ENCODE results near the gene DIAPH2.
A peak's percentile ranks its signal among the peaks of the same experiment; 100 is the strongest.

The DIAPH2 gene

DNA sequence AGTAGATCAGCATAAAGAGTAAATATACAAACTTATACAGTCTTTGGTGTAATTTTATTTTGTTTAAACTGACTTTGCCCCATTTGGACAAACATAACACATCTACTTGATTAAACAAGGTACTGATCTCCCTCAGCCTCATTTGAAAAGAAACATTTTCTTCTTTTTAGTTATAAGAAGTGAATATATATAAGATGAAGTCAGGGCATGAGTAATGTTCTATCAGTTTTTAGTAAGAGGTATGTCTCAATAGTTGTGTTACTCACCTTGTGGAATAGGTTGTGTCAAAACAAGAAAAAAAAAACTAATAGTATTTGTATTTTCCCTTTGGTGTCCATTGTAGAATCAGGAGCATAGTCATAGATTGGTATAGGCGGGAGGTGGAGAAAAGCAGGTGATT, 526.4 kb downstream of the DIAPH2 start:
- DNase-seq = peak; percentile 36

DNA sequence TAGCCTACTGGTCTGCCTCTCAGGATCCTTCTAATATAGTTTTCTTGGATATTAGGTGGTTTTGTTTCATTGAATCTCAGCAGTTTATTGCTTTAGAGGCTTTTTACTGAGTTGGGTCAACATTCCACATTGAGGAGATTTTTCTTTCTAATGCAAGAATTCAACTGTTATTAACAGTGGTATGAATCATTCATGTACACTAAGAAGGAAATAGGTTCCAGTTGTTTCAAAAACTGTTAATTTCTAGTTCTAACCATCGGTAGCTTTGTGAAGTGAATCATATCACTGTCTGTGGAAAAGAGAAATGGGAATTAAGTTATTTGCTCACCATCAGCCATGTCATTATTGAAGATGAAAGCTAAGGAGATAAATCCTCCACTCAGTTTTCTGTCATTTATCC, 530.5 kb downstream of the DIAPH2 start:
- peak; percentile 39 for DNase-seq

DNA sequence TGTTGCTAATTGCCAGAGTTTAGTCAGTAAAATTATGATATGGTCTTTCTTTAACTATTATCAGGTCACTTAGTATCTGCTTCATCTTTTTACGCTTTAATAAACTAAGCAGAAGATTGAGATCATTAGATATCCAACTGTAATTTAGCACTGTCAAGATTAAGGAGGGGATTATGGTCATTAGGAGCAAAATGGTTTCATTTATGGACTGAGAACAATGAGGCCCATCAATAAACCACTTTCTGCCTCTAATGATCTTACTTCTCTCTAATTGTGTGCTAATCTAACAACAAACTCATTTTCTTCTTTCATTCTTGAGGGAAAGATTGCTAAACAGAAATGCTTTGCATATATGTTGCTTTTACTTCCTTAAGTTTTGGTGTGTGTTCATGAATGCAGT, 539.5 kb downstream of the DIAPH2 start:
- no peak for DNase-seq

DNA sequence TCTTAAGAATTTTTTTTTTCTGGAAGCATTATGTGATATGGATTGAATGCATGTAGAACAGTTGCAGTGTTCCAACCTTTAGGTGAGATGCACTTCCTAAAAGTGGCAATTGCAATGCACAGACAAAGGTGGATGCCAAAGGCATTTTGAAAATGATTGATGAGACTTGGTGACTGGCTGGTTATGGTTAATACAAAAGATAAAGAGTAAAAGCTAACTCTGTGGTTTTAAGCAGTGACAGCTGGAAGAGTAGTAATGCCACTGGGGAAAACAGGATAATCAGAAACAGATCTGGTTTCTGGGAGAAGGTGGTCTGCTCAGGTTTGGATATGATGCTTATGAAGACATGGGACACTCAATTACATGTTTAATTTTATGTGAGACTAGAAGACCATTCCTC, 544.7 kb downstream of the DIAPH2 start:
- no peak for DNase-seq

DNA sequence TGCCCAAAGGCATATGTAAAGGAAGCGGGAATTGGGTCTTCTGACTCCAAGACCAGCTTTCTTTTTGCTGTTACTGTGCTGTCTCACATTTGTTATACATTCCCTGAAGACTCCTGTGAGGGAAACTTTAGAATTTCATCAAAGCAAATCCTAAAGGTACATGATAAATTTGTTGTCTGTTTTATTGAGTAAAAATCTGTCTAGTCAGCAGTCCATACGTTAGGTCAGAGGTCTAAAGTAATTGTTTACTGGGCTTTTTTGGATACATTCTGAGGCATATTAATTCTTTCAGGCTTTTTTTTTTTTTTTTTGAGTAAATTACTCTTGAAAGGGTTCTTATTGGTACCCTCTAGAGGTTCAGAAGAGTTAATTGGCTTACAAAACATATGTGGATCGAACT, 546.3 kb downstream of the DIAPH2 start:
- DNase-seq = no peak

DNA sequence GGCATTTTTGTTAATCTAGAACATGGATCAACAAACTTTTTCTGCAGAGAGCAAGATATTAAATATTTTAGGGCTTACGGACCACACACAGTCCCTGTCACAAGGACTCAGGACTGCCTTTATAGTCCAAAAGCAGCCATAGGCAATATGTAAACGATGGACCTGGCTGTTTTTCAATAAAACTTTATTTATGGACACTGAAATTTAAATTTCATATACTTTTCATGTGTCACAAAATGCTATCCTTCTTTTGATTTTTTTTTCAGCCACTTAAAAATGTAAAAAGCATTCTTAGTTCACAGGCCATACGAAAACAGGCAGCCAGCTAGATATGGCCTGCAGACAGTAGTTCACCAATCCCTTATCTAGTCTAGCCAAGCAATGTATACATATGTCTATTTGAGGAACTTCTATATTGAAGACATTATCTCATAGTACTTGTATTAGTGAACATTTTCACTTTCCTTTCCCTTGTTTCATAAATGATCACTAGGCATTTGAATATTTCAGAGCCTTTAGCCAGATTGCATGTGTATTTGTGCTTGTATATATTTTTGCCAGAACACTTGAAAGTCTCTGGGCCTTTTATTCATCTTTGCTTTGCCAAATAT, 549.9 kb downstream of the DIAPH2 start:
- no peak for DNase-seq

DNA sequence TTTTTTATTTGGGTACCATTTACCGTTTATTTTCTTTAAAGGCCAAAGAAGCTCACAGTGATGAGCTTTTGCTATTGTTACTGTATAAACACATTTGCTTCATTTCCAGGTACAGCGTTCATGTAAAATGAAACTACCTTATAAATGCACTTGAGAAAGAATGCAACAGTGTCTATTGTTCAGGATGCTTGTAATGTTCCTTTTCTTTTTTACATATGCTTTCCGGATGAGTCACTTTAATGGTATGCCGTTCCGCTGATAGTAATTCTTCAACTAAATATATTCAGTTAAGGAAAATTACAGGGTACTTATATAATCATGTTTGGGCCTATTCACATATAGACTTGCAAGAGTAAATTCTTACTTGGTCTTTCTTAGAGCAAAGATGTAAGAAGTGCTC, 554.0 kb downstream of the DIAPH2 start:
- DNase-seq = no peak

DNA sequence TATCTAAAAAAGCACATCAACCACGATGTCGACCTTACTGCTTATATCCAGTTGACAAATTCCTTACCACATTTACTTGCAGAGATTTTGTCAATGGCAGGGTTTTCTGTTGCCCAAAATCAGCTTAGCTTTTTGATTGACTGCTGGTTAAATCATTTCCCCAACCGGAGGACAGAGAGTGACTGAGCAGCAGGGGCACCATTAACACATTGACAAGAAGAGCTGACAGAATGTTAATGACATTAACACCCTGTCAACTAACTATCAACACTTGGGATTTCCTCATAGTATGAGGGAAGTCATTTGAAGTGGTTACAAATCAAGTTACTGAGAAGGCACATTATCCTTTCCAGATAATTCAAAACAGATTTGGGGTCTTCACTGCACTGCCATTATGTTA, 567.5 kb downstream of the DIAPH2 start:
- DNase-seq = no peak

DNA sequence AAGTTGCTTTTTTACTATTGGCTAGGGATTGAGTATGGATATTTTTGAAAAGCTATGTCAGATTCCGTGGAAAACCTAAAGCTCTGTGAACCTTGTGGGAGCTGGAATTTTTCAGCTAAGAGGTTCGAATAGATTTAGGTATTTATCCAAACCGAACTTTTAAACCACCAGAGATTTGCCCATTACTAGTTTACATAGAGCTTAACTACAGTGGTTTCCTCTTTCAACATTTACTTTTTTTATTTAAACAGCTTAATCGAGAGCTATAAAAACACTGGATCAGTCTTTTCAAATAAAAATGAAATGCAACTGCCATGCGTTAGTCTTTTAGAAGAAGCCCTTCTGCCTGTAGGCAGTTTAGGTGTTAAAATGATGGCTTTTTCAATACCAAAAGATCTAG, 576.0 kb downstream of the DIAPH2 start:
- no peak for DNase-seq

DNA sequence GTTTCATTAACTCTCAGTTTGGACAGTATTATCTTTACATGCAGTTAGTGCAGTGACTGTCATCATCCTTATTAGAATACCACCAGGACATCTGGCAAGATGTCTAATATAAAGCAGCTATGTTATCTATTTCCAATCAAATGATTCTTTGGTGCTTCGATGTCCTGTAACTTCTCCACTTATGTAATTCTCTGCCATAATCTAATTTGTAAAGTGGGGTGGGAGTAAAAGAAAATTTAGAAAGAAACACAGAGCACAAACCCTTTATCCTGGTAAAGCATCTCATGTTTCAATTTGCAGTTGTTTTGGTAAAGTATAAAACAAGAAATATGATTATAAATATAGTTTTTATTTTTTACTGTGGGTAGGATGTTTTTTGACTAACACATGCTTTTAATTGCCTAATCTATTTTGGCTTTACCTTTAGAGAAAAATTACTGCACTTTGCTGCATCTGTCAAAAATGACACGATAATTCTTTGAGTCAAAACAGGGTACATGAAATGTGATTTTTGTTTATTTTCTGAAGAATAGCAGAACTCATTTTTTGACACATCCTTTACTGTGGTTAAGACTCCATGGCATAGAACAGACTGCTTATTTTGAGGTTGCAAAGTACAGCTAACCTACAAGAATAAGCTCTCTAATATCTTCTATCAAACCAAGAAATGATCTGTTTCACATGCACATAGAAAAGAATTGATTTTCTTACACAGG, 581.9 kb downstream of the DIAPH2 start:
- DNase-seq = no peak

DNA sequence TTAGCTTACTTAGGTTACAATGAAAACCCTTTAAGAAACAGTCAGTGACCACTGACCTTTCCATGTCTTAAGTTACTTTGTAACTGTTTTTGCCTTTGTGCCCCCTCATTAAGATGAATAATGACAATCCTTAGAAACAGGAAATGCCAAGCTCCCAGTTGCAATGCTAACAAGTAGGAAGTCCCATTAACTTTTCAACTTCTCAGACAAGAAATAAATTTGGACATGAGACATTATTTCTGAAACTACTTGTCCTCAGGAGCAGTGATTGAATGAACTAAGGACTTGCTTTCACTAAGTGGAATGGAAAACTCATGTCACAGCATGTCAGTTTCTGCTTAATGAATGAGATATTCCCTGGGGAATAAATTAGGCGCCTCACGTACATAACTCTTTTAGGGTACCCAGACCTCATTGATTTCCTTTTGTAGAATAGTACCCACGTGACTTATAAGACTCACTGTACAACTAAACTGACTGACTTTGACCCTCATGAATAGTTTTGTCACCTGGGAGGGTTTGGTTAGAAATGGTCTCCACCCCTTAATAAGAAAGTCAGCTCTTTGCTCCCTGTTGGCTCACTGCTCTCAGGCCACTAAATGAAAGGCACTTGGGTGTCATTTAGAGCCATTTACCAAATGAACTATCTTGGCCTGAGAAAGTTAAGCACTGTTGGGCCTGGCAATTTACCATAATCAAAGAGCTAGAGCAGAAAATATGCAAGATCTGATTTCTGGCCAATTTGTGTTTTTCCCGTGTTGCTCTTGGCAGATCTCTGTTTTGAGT, 582.9 kb downstream of the DIAPH2 start:
- DNase-seq = no peak

DNA sequence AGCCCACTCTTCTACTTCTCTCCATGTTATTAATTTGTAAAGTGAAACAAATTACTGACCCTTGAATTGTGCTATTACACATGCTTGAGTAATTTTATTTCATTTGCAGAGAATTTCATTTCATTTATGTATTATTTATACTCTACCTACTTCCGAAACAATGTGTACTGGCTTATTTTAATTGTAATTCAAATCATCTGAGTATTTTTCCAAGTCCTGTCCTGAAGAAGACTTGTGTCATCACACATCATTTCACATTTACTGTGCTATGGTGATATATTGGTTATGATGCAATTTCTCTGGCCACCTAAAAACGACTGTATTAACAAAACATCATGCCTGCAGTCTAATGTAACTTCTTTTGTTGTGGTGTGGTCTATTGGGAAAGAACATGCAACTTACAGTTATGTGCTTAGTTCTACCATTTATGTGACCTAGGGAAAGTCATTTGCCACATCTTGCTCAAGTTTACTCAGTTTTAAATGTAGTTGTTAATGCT, 583.6 kb downstream of the DIAPH2 start:
- DNase-seq = peak; percentile 0

DNA sequence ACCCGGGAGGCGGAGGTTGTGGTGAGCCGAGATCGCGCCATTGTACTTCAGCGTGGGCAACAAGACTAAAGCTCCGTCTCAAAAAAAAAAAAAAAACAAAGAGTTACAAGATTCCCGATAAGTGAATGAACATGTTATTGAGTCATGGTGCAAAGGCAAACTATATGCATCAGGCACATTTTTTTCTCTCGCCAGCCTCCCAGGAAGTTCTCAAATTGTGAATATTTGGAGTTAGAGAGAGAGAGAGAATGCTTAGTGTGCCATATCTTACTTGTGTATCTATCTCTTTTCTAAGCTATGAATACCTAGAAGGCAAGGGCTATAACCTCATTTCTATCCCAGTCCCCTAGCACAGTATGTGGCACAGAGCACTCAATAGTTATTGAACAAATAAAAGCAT, 599.9 kb downstream of the DIAPH2 start:
- DNase-seq = no peak

DNA sequence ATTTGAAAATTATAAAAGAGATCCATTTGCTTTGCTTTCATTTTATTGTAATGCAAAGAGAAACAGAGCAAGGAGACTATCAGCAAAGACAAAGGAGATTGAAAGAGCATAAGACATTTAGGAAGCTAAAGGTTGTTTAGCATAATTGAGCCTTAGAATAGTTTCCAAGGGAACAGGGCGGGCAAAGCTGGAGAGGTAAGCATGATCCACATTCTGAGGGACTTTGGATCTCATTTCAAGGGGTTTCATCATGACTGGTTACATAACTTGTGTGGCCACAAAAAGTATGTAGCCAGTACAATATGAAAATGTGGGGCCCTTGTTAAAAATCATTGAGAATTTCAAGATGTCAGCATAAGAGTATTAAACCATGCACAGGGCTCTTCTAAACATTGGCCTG, 605.6 kb downstream of the DIAPH2 start:
- no peak for DNase-seq

DNA sequence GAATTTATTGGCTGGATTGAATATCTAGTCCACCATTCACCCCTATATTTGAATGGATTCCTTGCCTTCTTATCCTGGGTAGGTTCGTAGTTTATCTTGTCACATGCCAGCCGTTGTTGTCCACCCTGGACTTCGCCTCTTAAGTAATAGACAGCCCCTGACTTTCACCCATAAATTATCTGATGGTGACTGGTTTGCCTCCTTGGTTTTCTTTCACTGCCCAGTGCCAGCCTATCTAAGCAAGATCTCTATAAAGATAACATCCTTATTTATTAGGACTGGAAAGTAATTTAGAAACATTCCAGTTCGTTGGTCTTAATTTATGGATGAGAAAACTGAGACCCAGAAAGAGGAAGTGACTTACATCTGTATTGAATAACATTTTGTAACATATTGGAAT, 609.4 kb downstream of the DIAPH2 start:
- no peak for DNase-seq

DNA sequence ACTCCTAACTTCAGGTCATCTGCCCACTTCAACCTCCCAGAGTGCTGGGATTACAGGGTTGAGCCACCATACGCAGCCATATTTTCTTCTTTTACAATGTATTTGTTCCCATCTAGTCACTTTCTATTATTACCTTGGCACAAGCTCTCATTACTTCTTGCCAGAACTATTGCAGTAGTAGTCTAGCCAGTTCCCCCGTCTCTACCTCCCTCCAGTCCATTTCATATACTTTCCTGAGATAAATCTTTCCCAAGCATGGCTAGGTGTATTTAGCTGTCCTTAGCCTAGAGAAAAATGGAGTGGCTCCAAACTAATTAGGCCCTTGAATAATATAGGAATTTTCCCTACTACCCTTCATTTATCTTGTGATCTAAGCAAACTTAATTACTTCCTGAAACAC, 611.3 kb downstream of the DIAPH2 start:
- DNase-seq = no peak

DNA sequence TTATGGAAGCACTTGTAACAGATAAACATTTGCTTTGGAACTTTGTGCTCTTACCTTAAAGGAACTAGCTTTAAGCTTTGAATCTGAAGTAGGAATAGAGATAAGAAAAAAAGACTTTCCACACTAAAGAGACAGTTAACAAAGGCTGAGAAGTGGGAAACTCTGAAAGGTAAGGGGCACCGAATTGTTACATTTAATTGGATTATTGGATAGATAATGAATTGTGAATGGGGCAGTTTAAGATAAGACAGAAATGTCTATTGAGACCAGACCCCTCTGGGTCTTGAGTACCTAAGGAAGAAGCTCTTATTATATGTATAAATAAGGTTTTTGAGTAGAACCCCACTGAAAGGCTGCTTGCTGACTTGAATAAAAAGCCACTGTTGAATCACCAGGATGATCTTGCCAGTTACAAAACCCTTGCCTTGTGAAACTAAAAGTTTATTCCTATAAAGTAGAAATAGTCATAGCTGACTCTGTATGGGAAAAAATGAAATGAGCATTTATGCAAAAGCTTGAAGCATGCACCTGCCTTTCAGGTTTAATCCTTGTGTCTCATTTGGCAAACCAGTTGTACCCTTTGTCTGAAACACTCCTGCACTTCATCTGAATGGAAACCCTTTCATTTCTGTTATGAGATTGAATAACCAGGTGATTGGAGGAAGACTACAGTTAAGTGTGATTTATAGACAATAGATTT, 622.3 kb downstream of the DIAPH2 start:
- no peak for DNase-seq

DNA sequence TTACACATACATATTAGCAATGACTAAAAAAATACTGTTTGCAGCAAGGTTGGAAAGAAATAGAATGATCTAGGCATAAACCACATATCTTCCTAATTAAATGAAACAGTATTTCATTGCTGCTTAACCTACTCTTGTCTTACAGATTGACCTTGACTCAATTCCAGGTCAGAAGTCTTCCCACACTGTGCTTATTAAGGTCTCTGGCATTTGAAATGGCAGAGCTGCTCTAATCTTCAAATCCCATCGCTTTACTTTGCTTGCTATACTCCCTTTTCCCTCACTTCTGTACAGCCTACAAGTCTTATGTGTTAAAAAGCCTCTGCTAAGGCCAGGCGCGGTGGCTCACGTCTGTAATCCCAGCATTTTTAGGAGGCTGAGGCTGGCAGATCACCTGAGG, 623.5 kb downstream of the DIAPH2 start:
- DNase-seq = peak; percentile 30

DNA sequence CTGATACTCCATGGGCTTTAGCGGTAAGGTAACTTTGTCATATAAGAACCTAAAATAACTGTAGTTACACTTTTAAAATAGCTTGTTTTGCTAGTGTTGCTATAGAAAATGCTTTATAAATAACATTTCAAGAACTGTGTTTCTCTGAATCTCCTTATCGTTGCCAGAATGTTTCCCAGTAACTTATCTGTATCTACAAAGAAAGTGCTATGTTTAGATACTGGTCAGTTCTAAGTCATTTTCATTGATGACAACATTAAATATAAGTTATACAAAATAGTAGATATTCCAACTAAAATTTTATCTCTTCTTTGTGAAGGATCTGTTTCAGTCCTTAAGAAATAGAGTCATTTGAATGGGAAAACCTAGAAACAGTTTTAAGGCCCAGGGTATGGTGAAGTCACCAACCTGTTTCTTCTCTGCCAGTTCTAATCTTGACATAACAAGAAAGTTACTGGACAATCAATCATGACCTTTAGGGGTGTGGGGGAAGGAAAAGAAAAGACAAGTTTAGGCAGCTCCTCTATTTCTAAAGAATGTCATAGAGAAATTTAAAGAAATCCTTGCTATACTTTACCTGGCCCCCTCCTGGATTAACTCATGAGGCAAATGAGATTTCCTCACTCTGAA, 625.0 kb downstream of the DIAPH2 start:
- DNase-seq = no peak

DNA sequence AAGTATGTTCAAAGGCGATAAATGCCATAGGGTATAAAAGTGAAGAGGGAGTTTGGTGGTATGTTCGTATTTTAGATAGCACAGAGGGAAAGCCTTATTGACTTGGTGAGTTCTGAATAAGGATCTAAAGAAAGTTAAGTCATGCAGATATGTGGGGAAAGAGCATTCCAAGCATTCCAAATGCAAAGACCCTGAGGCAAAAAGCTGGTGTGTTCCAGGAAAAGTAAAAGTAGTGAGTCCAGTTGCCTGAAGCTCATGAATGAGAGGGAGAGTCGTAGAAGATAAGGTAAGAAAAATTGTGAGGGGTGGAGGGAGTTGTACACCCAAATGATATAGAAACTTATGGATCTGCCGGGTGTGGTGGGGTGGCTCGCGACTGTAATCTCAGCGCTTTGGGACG, 625.7 kb downstream of the DIAPH2 start:
- DNase-seq = no peak

DNA sequence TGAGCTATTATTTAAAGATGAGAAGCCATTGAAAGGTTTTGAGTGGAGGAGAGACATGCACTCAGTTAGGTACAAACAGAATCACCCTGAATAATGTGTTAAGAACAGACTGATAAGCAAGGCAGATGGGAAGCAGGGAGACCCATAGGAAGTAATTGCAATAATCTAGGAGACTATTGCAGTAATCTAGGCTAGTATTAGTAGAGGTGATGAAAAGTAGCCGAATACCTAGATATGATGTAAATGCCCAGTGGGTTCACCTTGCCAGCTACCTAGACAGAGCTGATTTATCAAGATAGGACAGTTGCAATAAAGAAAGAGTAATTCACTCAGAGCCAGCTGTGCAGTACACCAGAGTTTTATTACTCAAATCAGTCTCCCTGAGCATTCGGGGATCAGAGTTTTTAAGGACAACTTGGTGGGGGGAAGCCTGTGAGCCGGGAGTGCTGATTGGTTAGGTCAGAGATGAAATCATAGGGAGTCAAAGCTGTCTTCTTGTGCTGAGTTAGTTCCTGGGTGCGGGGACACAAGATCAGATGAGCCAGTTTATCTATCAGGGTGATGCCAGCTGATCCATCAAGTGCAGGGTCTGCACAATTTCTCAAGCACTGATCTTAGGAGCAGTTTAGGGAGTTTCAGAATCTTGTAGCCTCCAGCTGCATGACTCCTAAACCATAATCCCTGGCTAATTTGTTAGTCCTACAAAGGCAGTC, 626.6 kb downstream of the DIAPH2 start:
- DNase-seq = no peak

DNA sequence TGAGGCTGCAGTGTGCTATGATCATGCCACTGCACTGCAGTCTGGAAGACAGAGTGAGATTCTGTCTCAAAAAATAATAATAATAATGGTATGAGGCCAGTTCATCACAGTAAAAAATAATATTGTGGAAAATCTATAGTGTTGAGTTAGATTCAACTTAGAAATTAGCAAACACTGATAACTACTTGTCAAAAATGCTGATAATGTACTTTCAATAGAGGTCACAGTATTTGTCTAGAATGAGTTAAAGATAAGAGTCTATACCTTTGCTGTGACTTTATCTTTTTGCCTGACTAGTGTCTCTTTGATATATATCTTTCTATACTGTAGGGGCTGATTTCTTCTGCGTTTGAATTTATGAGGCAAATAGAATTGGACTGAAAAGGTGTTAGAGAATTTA, 629.7 kb downstream of the DIAPH2 start:
- no peak for DNase-seq

Data from HCEC 1CT (cell line).